Measurements from ENCODE around the gene CCR6. TPM values are rescaled to one million over a fixed set of nuclear protein-coding genes. Genes with fewer than 3 reads are reported as not detected.

Gene CCR6
- total and polyA plus RNA-seq, 2 of the 13 experiments (the other 11 are each of a cell fraction or from before 2014, with no cell fraction given): 4.5 to 8.7 TPM

DNA sequence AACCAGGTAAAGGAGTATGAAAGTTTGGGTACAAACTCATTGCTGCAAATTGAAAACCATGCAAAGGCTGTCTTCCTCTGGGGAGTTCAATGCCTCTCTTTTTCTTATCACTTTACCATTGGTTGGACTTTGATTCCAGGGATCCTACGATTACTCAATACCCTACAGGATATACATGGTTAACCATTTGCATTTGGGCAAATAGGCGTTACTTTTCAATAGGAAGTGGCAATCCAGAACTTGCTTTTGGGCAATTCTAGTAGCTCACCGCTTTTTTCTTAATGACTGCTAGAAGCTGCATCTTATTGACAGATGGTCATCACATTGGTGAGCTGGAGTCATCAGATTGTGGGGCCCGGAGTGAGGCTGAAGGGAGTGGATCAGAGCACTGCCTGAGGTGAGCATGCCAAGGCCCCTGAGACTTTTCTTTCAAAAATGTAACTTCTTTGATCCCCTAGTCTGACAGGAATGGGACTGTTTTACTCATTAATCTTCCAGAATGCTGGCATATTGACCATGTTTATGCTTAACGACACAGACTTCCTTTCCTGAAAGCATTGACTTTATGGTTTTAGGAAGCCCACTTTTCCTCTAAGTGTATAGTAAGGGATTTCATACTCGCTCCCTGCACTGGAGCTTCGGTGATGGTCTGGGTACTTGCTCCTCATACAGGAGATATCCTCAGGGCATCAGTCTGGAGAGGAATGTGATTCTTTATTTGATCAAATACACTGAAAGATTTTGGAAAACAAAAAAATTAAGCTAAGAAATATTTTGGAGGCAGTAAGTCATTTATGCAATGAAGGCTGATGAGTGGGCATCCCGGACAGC is at the start of gene CCR6 (continued):
- TF ChIP-seq ZNF441 (CRISPR knock-in tag; IDR thresholded peaks at IDR 0.05; ENCODE audit: borderline replicate concordance) (no peak), ARNT (IDR thresholded peaks at IDR 0.05) (no peak), ZNF230 (CRISPR knock-in tag; IDR thresholded peaks at IDR 0.05) (no peak), ZNF776 (CRISPR knock-in tag; IDR thresholded peaks at IDR 0.05) (no peak), RNF2 (conservative IDR thresholded peaks at IDR 0.05; ENCODE audit: low read depth) (no peak), ZNF275 (CRISPR knock-in tag; IDR thresholded peaks at IDR 0.05; ENCODE audit: borderline replicate concordance) (no peak), ETV6 (CRISPR knock-in tag; conservative IDR thresholded peaks at IDR 0.05) (no peak), BRCA1 (CRISPR knock-in tag; IDR thresholded peaks at IDR 0.05) (no peak), ZBED4 (CRISPR knock-in tag; IDR thresholded peaks at IDR 0.05; ENCODE audit: borderline replicate concordance) (0 out of 2 replicates have a peak, but pooled peaks have one; percentile 19), ZNF775 (CRISPR knock-in tag; IDR thresholded peaks at IDR 0.05; ENCODE audit: borderline replicate concordance) (no peak), YEATS4 (CRISPR knock-in tag; IDR thresholded peaks at IDR 0.05; ENCODE audit: borderline replicate concordance) (0 out of 2 replicates have a peak, but pooled peaks have one; percentile 42), HNF1A (IDR thresholded peaks at IDR 0.05; ENCODE audit: low read depth) (peak; percentile 91), HNF1A (CRISPR knock-in tag; IDR thresholded peaks at IDR 0.05; ENCODE audit: borderline replicate concordance) (peak; percentile 93; the same call in 1 of the 2 replicates), MEIS1 (CRISPR knock-in tag; IDR thresholded peaks at IDR 0.05; ENCODE audit: borderline replicate concordance) (no peak), NR2F6 (IDR thresholded peaks at IDR 0.05) (peak; percentile 47; the same call in 1 of the 2 replicates), NR2F6 (CRISPR knock-in tag; IDR thresholded peaks at IDR 0.05) (peak; percentile 67), ZNF12 (CRISPR knock-in tag; IDR thresholded peaks at IDR 0.05) (no peak; the same call in 1 of the 2 replicates), GATA4 (IDR thresholded peaks at IDR 0.05; ENCODE audit: borderline replicate concordance, low read depth) (no peak), TCF12 (IDR thresholded peaks at IDR 0.05) (no peak), TCF12 (CRISPR knock-in tag; IDR thresholded peaks at IDR 0.05) (no peak), ZNF737 (CRISPR knock-in tag; IDR thresholded peaks at IDR 0.05; ENCODE audit: borderline replicate concordance) (no peak; the same call in 1 of the 2 replicates), KMT2B (CRISPR knock-in tag; IDR thresholded peaks at IDR 0.05) (peak; percentile 59)

Measured in HepG2 (cell line).